AG04449 (cell line): Measurements from ENCODE around the gene HNRNPDL.
"Not testable (repeated sequence)": the region's sequence is repeated elsewhere in the genome, so short reads cannot be mapped to it uniquely, and the experiment has no call there.

Source experiments
- CTCF ChIA-PET: fragments of 350-600 bp; formaldehyde crosslinking; extraction: SDS; loops from one replicate; lab custom pipeline; 2021; ENCODE audit warnings: antibody characterized with exemption; lab: Yijun Ruan, JAX
- POLR2A ChIA-PET: fragments of 400-600, 350-600 bp; formaldehyde crosslinking; extraction: SDS; loops from one replicate; lab custom pipeline; 2020; ENCODE audit warnings: antibody characterized with exemption, inconsistent platforms; lab: Yijun Ruan, JAX
- DNase-seq: peaks from one replicate; pipeline ENCODE4 v3.0.0-alpha.2; 2010; ENCODE audit warnings: low read depth, low spot score
- H3K4me3 ChIP-seq: 2 replicates; pipeline ENCODE4 v1.5.1; 2011; ENCODE audit warnings: low read depth, mild to moderate bottlenecking, control low read depth, low read length
- TF ChIP-seq, protein P1 (sequence below): IDR thresholded peaks from one replicate; pipeline ENCODE4 v1.5.1; 2011; ENCODE audit warnings: mild to moderate bottlenecking, moderate library complexity, low read length, control low read depth, inconsistent platforms; ENCODE audit not compliant: insufficient read depth; ENCODE audit errors: missing control alignments

HNRNPDL gene

GRCh38 chr4:82388405-82388804, 41.9 kb downstream of the HNRNPDL start:
- ChIA-PET POLR2A (no interaction called here), CTCF (interaction anchor here (0.6 to 1.5 kb wide), 2 partner anchors 28 to 41 kb away, joined by 3 to 4 read pairs; no protein-coding TSS in a partner anchor)
- TF ChIP-seq, protein P1, sequence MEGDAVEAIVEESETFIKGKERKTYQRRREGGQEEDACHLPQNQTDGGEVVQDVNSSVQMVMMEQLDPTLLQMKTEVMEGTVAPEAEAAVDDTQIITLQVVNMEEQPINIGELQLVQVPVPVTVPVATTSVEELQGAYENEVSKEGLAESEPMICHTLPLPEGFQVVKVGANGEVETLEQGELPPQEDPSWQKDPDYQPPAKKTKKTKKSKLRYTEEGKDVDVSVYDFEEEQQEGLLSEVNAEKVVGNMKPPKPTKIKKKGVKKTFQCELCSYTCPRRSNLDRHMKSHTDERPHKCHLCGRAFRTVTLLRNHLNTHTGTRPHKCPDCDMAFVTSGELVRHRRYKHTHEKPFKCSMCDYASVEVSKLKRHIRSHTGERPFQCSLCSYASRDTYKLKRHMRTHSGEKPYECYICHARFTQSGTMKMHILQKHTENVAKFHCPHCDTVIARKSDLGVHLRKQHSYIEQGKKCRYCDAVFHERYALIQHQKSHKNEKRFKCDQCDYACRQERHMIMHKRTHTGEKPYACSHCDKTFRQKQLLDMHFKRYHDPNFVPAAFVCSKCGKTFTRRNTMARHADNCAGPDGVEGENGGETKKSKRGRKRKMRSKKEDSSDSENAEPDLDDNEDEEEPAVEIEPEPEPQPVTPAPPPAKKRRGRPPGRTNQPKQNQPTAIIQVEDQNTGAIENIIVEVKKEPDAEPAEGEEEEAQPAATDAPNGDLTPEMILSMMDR: no peak
- DNase-seq: no peak
- no peak overlapping the region for H3K4me3 ChIP-seq

GRCh38 chr4:82386312-82386711, 44.0 kb downstream of the HNRNPDL start:
- CTCF ChIA-PET: interaction anchor here (1.2 kb wide), 1 partner anchor 42 kb away, joined by 7 read pairs; no protein-coding TSS in a partner anchor
- DNase-seq, H3K4me3 ChIP-seq: not testable (repeated sequence)
- POLR2A ChIA-PET: interaction anchor here (0.8 to 1.1 kb wide), 2 partner anchors 12 to 43 kb away, joined by 3 to 5 read pairs; no protein-coding TSS in a partner anchor

GRCh38 chr4:82382751-82383150, 47.5 kb downstream of the HNRNPDL start:
- TF ChIP-seq, protein P1: no peak
- H3K4me3 ChIP-seq: no peak overlapping the region
- ChIA-PET POLR2A (interaction anchor here (1.5 kb wide), 1 partner anchor 9 kb away, joined by 5 read pairs; the partner anchor contains the start of gene HNRNPD), CTCF (interaction anchor here (1.2 kb wide), 1 partner anchor 47 kb away, joined by 3 read pairs; the partner anchor contains the start of gene HNRNPDL)
- no peak for DNase-seq

DNA sequence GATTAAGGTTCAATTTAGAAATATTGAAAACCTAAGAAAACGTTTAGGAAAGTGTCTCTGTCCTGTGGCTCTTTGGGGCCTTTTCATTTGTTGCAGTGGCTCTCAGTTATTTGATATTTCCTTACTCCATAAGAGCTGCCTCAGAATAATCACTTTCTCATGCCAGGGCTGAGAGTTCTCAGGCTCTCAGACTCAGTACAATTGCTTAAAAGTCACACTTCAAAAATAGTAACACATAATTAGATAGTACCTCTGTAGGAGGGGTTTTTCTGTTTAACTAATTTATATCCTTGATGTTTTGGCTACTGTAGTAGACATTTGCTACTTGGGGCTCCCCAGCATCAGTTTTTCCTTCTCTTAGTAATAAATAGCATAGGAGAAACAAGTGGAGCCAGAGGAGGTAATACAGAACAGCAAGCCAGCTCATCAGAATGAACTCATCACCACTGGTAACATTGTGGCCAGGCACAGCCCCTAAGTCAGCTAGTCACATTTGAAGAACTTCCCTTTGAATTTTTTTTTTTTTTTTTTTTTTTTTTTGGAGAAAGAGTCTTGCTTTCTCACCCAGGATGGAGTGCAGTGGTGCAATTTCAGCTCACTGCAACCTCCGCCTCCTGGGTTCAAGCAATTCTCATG, 48.5 kb downstream of the HNRNPDL start:
- POLR2A ChIA-PET: interaction anchor here (0.6 kb wide), 1 partner anchor 1354 kb away, joined by 3 read pairs; no protein-coding TSS in a partner anchor
- CTCF ChIA-PET: interaction anchor here (2.1 kb wide), 1 partner anchor 48 kb away, joined by 6 read pairs; the partner anchor contains the start of gene HNRNPDL
- TF ChIP-seq, protein P1: no peak
- H3K4me3 ChIP-seq: no peak overlapping the region
- DNase-seq: no peak

DNA sequence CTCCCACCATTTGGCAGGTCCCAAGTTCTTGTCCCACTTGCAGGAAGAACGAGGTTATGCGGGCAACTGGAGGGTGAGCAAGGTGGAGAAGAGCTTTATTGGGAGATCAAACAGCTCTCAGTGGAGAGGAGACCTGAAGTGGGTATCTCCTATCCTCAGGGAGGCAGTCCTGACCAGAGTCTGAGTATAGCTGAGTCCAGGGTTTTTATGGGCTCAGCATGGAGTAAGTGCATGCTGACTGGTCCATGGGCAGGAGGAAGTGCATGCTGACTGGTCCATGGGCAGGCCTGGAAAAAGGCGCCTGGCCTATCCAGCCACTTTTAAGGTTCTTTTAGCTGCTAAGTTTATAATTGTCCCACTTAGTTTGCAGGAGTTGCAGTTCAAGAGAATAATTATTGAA, 49.0 kb downstream of the HNRNPDL start:
- no peak overlapping the region for H3K4me3 ChIP-seq
- no peak for DNase-seq
- POLR2A ChIA-PET: interaction anchor here (0.9 kb wide), 1 partner anchor 47 kb away, joined by 5 read pairs; no protein-coding TSS in a partner anchor
- CTCF ChIA-PET: interaction anchor here (2.1 kb wide), 1 partner anchor 48 kb away, joined by 6 read pairs; the partner anchor contains the start of gene HNRNPDL
- TF ChIP-seq, protein P1: no peak

DNA sequence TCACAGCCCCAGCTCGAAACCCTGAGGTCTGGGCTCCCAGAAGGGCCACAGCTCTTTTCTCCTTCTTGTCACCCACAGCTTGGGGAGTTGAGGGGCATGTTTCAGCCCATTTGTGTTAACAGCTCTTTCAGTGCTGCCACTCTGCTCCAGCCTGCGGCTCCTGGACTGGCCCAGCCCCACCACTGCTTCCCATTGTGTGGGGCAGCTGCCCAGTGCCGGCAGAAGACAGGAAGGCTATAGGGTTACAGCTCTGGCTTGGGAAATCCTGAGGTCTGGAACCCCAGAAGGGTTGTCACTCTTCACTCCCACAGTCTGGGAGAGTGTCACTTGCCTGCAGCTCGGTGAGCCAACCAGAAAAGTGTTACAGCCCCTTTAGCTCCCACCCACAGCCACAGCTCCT, 49.4 kb downstream of the HNRNPDL start:
- ChIA-PET CTCF (interaction anchor here (2.1 kb wide), 1 partner anchor 49 kb away, joined by 6 read pairs; the partner anchor contains the start of gene HNRNPDL), POLR2A (interaction anchor here (0.9 kb wide), 1 partner anchor 47 kb away, joined by 5 read pairs; no protein-coding TSS in a partner anchor)
- no peak overlapping the region for H3K4me3 ChIP-seq

More for the DNA sequence above, 49.4 kb downstream of the HNRNPDL start:
- TF ChIP-seq, protein P1: no peak
- no peak for DNase-seq
